Measurements from ENCODE around the gene KIF16B.

KIF16B gene

GRCh38 chr20:16432466-16433292, 140.6 kb downstream of the KIF16B start:
- no peak for ATAC-seq

DNA sequence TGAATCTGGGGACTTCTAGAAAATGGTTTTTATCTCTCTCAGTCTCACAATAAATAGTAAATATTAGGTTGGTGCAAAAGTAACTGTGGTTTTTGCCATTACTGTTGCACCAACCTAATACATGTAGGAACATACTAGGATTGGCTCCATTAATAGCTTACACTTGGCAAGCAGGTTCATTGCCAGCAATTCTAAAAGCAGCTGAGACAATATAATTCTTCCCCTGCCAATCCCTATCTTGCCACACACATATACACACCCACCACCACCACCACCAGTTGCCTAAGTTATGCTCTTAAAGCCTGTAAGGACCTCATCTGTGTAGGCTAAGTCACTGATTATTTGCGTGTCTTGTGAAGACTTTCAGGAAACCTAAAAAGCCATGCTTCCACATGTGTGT, 145.1 kb downstream of the KIF16B start:
- ATAC-seq: no peak

DNA sequence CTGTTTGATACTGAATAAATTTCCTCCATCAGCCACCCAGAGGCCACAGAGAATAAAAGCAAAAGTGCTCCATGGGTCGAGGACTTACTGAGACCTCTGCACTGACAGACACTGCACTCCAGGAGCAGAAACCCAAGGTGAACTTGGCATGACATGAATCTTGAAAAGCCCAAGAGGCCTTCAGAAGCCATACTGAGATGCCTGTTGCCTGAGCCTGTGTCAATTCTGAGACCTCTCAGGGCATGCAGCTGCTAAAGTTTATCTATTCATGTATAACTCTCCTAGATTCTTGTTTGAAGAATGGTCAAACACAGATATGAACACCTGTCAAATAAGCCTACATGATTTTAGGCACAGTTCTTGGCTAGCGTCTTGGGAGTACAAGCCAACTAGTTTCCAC, 145.7 kb downstream of the KIF16B start:
- no peak for ATAC-seq

- ATAC-seq: no peak
Measured at GRCh38 chr20:16424780-16425179, 148.5 kb downstream of the KIF16B start.

DNA sequence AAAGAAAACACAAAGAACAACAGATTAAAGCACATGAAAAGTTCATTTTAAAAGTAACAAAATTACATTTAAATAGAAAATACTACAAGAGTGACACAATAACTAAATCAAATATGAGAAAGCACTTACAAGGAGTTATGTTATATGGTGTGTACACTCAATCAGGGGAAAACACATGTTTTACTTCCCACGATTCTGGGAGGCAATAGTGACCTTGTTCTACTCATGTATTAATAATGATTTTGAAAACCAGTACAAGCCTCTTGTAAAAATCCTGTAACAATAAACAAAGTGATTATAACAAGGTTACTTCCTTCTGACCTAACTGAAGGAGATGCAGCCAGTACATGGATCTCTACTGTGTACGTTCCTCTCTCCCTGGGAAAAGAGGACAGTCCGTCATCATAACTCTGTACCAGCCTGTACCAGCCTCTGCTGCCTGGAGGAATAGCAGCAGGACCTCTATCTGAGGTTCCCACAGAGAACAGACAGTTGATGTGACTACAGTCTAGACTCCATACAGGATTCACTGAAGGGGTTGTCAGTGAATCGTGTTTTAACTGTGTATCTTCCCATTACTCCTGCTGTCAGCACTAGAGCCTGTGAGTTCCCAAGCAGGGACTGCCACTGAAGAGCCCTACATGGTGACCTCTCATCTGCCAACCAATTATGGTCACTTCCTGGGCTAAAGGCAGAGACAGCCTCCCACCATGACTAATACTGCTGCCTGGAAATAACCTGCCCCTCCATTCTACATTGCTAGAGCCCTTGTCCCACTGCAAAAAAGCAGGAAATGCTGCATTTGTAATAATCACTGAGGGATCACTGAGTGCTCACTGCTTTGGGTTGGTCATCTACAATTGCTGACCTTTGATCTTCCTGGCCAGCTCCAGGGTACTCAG, 149.7 kb downstream of the KIF16B start:
- ATAC-seq: no peak

DNA sequence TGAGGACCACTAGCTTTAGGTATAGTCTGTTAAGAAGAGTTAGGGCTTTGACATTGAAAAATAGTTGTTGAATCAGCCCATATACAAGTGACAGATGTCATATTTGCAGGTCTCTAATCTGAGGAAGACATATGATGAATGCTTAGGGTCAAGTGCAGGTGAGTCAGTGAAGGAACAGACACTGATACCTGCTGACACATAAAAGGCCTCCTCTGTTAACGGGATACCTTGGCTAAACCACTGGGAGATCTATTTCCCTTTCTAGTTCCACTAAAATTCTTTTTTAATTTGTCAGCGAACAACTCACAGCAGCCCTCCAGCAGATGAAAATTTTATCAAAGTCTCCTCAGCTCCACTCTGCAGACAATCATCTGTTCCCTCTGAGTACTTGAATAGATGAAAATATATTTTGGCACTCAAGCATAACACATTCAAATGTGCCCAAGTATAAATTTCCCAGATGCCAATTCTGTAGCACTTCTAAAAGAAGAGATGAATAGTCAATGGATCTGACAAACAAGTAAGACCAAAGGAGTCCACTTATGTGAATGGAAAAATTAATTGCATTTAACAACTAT, 154.0 kb downstream of the KIF16B start:
- ATAC-seq: no peak

GRCh38 chr20:16418616-16419015, 154.6 kb downstream of the KIF16B start:
- ATAC-seq: no peak

GRCh38 chr20:16417001-16417400, 156.2 kb downstream of the KIF16B start:
- no peak for ATAC-seq

- ATAC-seq: no peak
Measured at GRCh38 chr20:16415071-16416053, 157.9 kb downstream of the KIF16B start.

- no peak for ATAC-seq
Measured at GRCh38 chr20:16412906-16413305, 160.3 kb downstream of the KIF16B start.

DNA sequence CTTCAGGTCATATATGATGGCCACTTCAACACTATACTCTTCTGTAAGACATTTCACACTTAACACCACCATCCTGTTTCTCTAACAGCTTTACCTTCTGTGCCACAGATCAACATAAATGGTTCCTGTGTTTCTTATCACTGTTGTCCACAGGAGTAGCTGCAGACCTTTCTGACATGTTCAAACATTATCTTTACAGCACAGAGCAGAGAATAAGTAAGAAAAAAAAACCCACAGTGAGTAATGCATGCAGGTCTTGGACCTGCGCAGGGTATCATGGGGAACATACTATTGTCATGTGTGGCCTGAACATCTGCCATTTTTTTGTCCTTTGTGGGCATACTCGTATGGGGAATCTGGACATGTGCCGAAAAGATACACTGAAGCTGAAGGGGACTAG, 161.9 kb downstream of the KIF16B start:
- ATAC-seq: no peak

DNA sequence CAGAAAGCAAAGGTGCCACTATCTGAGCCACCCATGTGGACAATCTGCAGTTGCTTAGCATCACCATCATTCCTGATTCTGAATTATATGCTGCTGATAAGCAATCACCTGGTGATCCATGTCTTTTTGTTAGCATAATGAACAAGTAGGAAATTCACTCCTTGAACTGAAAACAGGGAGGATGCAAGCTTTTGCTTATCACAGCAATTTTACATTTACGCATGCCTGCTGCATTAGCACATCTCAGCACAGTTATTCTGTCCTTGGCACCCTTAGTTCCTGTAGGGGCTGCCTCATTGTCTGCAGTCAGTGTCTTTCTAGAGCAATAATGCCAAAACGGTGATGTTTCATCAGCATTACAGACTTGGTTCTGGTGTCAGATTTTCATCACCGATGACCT, 162.6 kb downstream of the KIF16B start:
- no peak for ATAC-seq

DNA sequence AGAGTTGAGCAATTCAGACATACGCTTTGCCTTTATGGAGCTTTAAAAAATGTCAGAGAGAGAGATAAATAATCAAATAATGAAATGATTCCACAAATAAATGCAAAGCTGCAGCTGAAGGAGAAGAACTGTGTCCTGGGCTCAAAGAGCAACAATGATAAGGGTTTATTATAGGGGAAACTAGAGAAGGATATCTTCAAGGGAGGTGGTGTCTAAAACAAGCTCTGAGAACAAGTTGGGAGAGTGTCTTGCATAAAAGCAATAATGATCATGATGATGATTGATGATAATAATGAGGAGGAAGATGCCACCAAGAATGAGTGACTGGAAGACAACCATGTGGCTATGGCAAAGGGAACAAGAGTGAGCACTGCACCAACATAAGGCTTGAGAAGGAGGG, 164.3 kb downstream of the KIF16B start:
- no peak for ATAC-seq

DNA sequence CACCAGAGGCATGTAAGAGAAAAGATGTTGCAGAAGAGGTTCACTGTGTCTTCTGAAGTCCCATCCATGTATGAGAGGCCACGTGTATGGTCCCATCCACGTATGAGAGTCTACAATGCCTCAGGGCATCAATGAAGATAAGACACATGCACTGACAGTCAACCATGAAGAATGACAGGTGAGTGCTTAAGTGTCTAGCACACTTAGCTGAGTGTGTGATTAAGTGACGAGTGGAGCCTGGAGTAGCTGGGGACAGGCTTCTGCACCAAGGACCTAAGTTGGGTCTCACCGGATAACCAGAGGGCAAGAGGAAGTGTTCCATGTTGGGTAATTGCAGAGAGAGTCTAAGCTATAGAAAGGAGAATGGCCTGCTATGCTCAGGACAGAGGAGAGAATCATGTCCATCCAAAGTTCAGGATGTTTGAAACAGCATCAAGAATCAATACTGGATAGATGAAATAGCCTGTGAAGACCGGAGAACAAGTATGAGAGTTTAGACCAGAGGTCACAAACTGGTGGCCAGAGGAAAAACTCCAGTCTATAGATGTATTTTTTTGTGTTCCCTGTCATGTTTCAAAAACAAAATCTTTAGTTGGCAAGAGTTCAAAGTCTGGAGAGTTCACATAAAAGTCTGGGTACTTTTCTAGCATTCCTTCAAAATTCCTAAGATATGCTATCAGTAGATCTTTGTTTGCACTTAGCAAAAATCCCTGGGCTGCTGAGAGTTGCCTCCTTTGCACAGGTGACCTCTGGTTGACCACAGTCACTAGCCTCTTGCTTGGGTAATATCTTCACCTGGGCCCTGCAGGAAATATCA, 165.8 kb downstream of the KIF16B start:
- no peak for ATAC-seq

DNA sequence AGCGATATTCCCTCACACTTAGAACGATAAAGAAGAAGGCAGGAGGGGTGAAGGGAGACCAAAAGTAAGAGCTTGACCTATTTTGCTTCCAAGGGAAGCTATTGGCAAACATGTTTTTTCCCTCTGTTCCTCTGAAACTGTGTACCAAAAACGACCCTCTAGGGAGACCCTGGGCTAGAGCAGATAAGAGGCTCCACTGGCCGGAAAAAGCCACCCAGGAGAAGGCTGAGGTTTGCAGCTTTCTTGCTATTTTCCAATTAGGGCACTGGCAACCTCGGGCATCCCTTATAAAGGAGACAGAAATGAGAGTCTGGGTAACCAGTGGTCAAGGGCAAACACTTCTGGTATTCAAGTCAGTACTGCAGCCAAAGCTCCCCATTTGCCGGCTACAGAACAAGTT, 168.0 kb downstream of the KIF16B start:
- ATAC-seq: no peak

DNA sequence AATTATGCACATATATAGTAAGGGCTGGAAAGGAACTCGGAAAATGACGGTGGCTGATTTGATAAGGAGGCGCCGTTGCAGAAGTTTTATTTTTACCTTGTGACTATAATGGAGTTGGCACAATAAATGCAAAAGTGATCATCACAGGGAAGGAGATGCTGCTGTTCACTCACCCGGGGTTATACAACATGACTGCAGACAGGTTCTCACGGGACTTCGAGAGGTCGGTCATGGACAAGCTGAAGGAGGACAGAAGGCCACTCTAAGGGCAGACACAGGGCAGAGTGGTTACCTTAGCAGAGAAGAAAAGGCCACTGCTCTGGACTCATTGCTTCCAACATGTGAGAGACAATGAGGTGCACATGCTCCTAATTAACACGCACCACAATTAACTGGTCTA, 168.6 kb downstream of the KIF16B start:
- no peak for ATAC-seq

- ATAC-seq: no peak
Measured at GRCh38 chr20:16404171-16404570, 169.1 kb downstream of the KIF16B start.

DNA sequence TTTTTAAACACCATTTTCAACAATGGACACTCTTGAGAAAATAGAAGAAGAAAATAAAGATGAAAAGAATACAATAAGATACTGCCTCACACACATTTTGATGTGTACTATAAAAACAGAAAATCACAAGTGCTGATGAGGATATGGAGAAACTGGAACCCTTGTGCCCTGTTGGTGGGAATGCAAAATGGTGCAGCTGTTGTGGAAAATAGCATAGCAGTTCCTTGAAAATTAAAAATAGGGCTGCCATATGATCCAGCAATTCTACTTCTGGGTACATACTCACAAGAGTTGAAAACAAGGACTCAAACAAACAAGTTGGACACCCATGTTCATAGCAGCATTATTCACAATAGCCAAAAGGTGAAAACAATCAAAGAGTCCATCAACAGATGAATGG, 173.0 kb downstream of the KIF16B start:
- no peak for ATAC-seq

GRCh38 chr20:16399801-16400200, 173.4 kb downstream of the KIF16B start:
- no peak for ATAC-seq

DNA sequence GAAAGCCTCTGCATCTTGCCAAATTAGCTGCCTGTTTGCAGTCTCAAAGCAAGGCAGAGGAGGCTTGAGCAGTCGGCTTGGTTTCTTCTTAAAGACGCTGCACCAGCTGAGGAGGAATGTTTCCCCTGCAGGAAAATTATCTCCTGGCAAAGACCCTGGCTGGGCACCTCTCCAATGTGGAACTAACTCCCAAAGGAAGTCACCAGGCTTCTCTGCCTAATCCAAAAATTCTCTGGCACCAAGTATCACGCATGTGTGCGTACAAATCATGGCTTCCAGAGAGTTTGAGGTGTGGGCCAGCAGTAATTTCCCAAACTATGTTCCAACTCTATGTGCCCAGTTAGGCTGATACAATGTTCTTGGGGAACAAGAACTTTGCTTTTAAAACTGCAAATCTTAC, 176.2 kb downstream of the KIF16B start:
- ATAC-seq: no peak

DNA sequence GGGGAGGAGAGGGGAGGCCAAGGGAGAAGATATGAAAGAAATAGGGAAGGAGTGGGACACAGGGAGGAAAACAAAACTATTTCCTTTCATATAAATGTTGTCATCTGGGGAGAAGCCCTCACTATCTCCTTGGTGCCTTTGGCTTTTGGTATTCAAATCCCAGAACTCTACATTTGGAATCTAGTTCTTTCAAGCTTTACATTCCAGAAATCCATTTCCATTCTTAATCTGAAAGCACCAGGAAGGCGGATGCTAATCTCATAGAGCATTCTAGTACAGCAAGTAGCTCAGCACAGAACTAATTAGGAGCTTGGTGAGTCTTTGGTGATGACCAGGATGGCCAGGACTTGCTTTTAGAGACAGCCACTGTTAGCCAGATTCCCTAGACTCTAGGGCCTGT, 177.9 kb downstream of the KIF16B start:
- ATAC-seq: no peak

Data from activated CD4-positive, CD25-positive, alpha-beta regulatory T cell treated with anti-CD3 and anti-CD28 coated beads, Interleukin-2, amount 50 U/mL, for 24 hours (primary cell).